HCT116 (cell line): Measurements from ENCODE around the gene DPYD.

ENCODE experiments used
- CTCF ChIP-seq, 3 experiments: fragments of 200-600 bp in 1 of 3; sonication (generic) in 1 of 3; IDR thresholded peaks in 2 of 3; conservative IDR thresholded peaks in 1 of 3; 2 replicates each; pipeline ENCODE4 v1.5.1; 2012 to 2017; ENCODE audit warnings: low read depth in 2 of 3, low read length in 2 of 3, antibody characterized with exemption in 1 of 3, borderline replicate concordance in 1 of 3, control low read depth in 1 of 3, mild to moderate bottlenecking in 1 of 3, mixed read lengths in 1 of 3, mixed run types in 1 of 3, moderate library complexity in 1 of 3; ENCODE audit not compliant: insufficient read depth in 1 of 3
- POLR2A ChIP-seq: IDR thresholded peaks from 2 replicates; pipeline ENCODE4 v1.7.0; 2011; ENCODE audit warnings: borderline replicate concordance; ENCODE audit not compliant: insufficient read depth, insufficient read length; ENCODE audit errors: extremely low read depth
- SRF ChIP-seq: IDR thresholded peaks from 2 replicates; pipeline ENCODE4 v1.6.1; 2012; ENCODE audit warnings: low read depth

DNA sequence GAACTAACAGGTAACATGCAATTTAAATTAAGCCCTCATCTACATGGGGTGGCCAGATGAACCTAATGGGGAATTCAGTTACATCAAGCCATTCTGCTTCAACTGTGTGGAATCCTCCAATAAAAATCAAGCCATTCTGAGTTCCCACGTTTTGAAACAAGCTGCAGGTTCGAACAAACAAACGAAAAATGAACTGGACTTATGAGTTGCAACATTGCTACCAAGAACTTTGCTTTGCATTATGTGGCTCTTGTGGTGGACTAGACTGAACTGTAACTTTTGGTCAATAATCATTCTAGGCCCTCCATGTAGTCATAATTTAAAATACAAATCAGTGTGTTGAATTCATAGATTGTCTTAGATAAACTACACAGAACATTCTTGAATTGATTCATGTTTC is 682.0 kb downstream of the DPYD start:
- no peak for TF ChIP-seq POLR2A
- no peak for TF ChIP-seq CTCF (IDR thresholded peaks at IDR 0.05 in 2 of 3, conservative IDR thresholded peaks at IDR 0.05 in 1 of 3; ENCODE audit: borderline replicate concordance in 1 of 3, insufficient read depth in 1 of 3, low read depth in 2 of 3, low read length in 2 of 3)
- no peak for TF ChIP-seq SRF
